ENCODE measurements around the gene GFOD1.

GFOD1 gene

GRCh38 chr6:13528777-13529343 is 41.5 kb upstream of the GFOD1 start:
- DNase-seq (ENCODE audit: extremely low spot score), result no peak
- POLR2A ChIA-PET, result no interaction called here
- TF ChIP-seq L3MBTL2 (conservative IDR thresholded peaks at IDR 0.05) (no peak), ARNT (IDR thresholded peaks at IDR 0.05) (no peak), SUZ12 (IDR thresholded peaks at IDR 0.05) (no peak)
- CTCF ChIA-PET, result no interaction called here

- DNase-seq (ENCODE audit: extremely low spot score), result no peak
- POLR2A ChIA-PET, result no interaction called here
- CTCF ChIA-PET, result no interaction called here
- TF ChIP-seq SP1 (IDR thresholded peaks at IDR 0.05), result no peak
- no peak for TF ChIP-seq FOXK2 (IDR thresholded peaks at IDR 0.05)
- TF ChIP-seq FOXA1 (IDR thresholded peaks at IDR 0.05), result no peak
- no peak for TF ChIP-seq FOXM1 (IDR thresholded peaks at IDR 0.05; ENCODE audit: borderline replicate concordance)
- TF ChIP-seq ZNF384 (IDR thresholded peaks at IDR 0.05), result no peak
- no peak for TF ChIP-seq L3MBTL2 (conservative IDR thresholded peaks at IDR 0.05)
- TF ChIP-seq SUZ12 (IDR thresholded peaks at IDR 0.05), result no peak
- no peak for TF ChIP-seq NFRKB (IDR thresholded peaks at IDR 0.05)
- TF ChIP-seq ARNT (IDR thresholded peaks at IDR 0.05), result no peak
- TF ChIP-seq ELF4 (IDR thresholded peaks at IDR 0.05), result no peak
- TF ChIP-seq TARDBP (IDR thresholded peaks at IDR 0.05), result no peak
- no peak for TF ChIP-seq LEF1 (IDR thresholded peaks at IDR 0.05; ENCODE audit: borderline replicate concordance)
- TF ChIP-seq PKNOX1 (IDR thresholded peaks at IDR 0.05), result no peak
- no peak for TF ChIP-seq HDGF (IDR thresholded peaks at IDR 0.05; ENCODE audit: borderline replicate concordance)
- no peak for TF ChIP-seq BHLHE40 (IDR thresholded peaks at IDR 0.05; ENCODE audit: borderline replicate concordance)
- TF ChIP-seq CTBP1 (IDR thresholded peaks at IDR 0.05; ENCODE audit: borderline replicate concordance), result no peak
These were observed 40.8 kb upstream of the GFOD1 start for GRCh38 chr6:13528232-13528631.

- ChIA-PET POLR2A (no interaction called here), CTCF (no interaction called here)
- no peak for TF ChIP-seq SP1 (IDR thresholded peaks at IDR 0.05)
- TF ChIP-seq NFRKB (IDR thresholded peaks at IDR 0.05), result no peak
- TF ChIP-seq FOXM1 (IDR thresholded peaks at IDR 0.05; ENCODE audit: borderline replicate concordance), result no peak
- TF ChIP-seq L3MBTL2 (conservative IDR thresholded peaks at IDR 0.05), result no peak
- no peak for TF ChIP-seq SUZ12 (IDR thresholded peaks at IDR 0.05)
- TF ChIP-seq ARNT (IDR thresholded peaks at IDR 0.05), result no peak
- TF ChIP-seq PKNOX1 (IDR thresholded peaks at IDR 0.05), result no peak
- TF ChIP-seq CTBP1 (IDR thresholded peaks at IDR 0.05; ENCODE audit: borderline replicate concordance), result no peak
- no peak for TF ChIP-seq TARDBP (IDR thresholded peaks at IDR 0.05)
- no peak for TF ChIP-seq BHLHE40 (IDR thresholded peaks at IDR 0.05; ENCODE audit: borderline replicate concordance)
- no peak for TF ChIP-seq ELF4 (IDR thresholded peaks at IDR 0.05)
- TF ChIP-seq FOXA1 (IDR thresholded peaks at IDR 0.05), result no peak
- no peak for TF ChIP-seq HDGF (IDR thresholded peaks at IDR 0.05; ENCODE audit: borderline replicate concordance)
- no peak for TF ChIP-seq FOXK2 (IDR thresholded peaks at IDR 0.05)
- no peak for TF ChIP-seq LEF1 (IDR thresholded peaks at IDR 0.05; ENCODE audit: borderline replicate concordance)
- no peak for TF ChIP-seq ZNF384 (IDR thresholded peaks at IDR 0.05)
- DNase-seq (ENCODE audit: extremely low spot score), result no peak
These were observed 40.3 kb upstream of the GFOD1 start for GRCh38 chr6:13527671-13528056.

- no peak for TF ChIP-seq SUZ12 (IDR thresholded peaks at IDR 0.05)
- TF ChIP-seq LEF1 (IDR thresholded peaks at IDR 0.05; ENCODE audit: borderline replicate concordance), result no peak
- TF ChIP-seq TARDBP (IDR thresholded peaks at IDR 0.05), result no peak
- no peak for TF ChIP-seq BHLHE40 (IDR thresholded peaks at IDR 0.05; ENCODE audit: borderline replicate concordance)
- no peak for TF ChIP-seq SP1 (IDR thresholded peaks at IDR 0.05)
- TF ChIP-seq FOXA1 (IDR thresholded peaks at IDR 0.05), result no peak
- no peak for TF ChIP-seq FOXK2 (IDR thresholded peaks at IDR 0.05)
- no peak for TF ChIP-seq CTBP1 (IDR thresholded peaks at IDR 0.05; ENCODE audit: borderline replicate concordance)
- no peak for TF ChIP-seq ZNF384 (IDR thresholded peaks at IDR 0.05)
- TF ChIP-seq L3MBTL2 (conservative IDR thresholded peaks at IDR 0.05), result no peak
- TF ChIP-seq NFRKB (IDR thresholded peaks at IDR 0.05), result no peak
- TF ChIP-seq PKNOX1 (IDR thresholded peaks at IDR 0.05), result no peak
- TF ChIP-seq ELF4 (IDR thresholded peaks at IDR 0.05), result no peak
- TF ChIP-seq ARNT (IDR thresholded peaks at IDR 0.05), result no peak
- no peak for DNase-seq (ENCODE audit: extremely low spot score)
- ChIA-PET POLR2A (no interaction called here), CTCF (no interaction called here)
These were observed 39.6 kb upstream of the GFOD1 start for GRCh38 chr6:13526727-13527670.

GRCh38 chr6:13526357-13526726 is 38.9 kb upstream of the GFOD1 start:
- CTCF ChIA-PET, result no interaction called here
- TF ChIP-seq SP1 (IDR thresholded peaks at IDR 0.05) (no peak), TARDBP (IDR thresholded peaks at IDR 0.05) (no peak), PKNOX1 (IDR thresholded peaks at IDR 0.05) (no peak), BHLHE40 (IDR thresholded peaks at IDR 0.05; ENCODE audit: borderline replicate concordance) (no peak), SUZ12 (IDR thresholded peaks at IDR 0.05) (no peak), LEF1 (IDR thresholded peaks at IDR 0.05; ENCODE audit: borderline replicate concordance) (no peak), FOXM1 (IDR thresholded peaks at IDR 0.05; ENCODE audit: borderline replicate concordance) (no peak), ELF4 (IDR thresholded peaks at IDR 0.05) (no peak), ZNF384 (IDR thresholded peaks at IDR 0.05) (no peak), ARNT (IDR thresholded peaks at IDR 0.05) (no peak), FOXK2 (IDR thresholded peaks at IDR 0.05) (no peak), HDGF (IDR thresholded peaks at IDR 0.05; ENCODE audit: borderline replicate concordance) (no peak), CTBP1 (IDR thresholded peaks at IDR 0.05; ENCODE audit: borderline replicate concordance) (no peak), FOXA1 (IDR thresholded peaks at IDR 0.05) (no peak), L3MBTL2 (conservative IDR thresholded peaks at IDR 0.05) (no peak), NFRKB (IDR thresholded peaks at IDR 0.05) (no peak)
- POLR2A ChIA-PET, result no interaction called here
- no peak for DNase-seq (ENCODE audit: extremely low spot score)
